DOHH2 (cell line): ENCODE measurements around the gene CA5A.

Experiments
- EZH2phosphoT487 ChIP-seq: fragments of 200-600 bp; sonication (generic); IDR thresholded peaks from 2 replicates; pipeline ENCODE4 v1.6.1; 2017; ENCODE audit warnings: borderline replicate concordance, mild to moderate bottlenecking, antibody characterized with exemption, low read length, moderate library complexity, mixed read lengths
- TF ChIP-seq, protein P1 (sequence below): fragments of 200-600 bp; sonication (generic); IDR thresholded peaks from one replicate; pipeline ENCODE4 v1.5.1; 2014; ENCODE audit warnings: antibody characterized with exemption, mild to moderate bottlenecking, low read depth, low read length; ENCODE audit not compliant: poor library complexity, severe bottlenecking

DNA sequence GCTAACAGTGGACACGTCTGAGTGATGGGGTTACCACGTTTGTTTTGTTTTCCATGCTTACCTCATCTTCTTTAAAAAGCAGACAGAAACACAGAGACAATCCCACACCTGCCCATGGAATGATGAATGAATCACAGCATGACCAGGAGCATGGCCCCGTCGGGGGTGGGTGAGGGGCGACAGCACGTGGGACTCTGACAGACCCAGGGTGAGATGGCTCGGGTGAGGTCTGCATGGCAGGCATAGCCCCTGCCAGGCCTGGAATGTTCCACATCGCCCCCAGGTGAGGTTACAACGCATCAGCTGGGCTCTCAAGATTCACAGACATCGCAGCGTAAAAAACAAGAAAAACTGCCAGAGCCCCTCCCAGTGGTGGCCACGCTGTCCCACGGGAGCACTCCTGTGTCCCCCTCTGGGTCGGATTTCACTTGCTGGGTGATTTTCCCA, 85.2 kb downstream of the CA5A start:
- TF ChIP-seq, protein P1, sequence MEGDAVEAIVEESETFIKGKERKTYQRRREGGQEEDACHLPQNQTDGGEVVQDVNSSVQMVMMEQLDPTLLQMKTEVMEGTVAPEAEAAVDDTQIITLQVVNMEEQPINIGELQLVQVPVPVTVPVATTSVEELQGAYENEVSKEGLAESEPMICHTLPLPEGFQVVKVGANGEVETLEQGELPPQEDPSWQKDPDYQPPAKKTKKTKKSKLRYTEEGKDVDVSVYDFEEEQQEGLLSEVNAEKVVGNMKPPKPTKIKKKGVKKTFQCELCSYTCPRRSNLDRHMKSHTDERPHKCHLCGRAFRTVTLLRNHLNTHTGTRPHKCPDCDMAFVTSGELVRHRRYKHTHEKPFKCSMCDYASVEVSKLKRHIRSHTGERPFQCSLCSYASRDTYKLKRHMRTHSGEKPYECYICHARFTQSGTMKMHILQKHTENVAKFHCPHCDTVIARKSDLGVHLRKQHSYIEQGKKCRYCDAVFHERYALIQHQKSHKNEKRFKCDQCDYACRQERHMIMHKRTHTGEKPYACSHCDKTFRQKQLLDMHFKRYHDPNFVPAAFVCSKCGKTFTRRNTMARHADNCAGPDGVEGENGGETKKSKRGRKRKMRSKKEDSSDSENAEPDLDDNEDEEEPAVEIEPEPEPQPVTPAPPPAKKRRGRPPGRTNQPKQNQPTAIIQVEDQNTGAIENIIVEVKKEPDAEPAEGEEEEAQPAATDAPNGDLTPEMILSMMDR = no peak
- TF ChIP-seq EZH2phosphoT487 = no peak
